Colonic mucosa (tissue), 4 donors: Measurements from ENCODE around the gene TPRKB. TPM values are rescaled to one million over a fixed set of nuclear protein-coding genes. Genes with fewer than 3 reads are reported as not detected.

Experiments used
- DNase-seq: peaks from one replicate; pipeline ENCODE4 v3.0.0-alpha.2; 2020
- H3K27ac ChIP-seq: fragments of 200-600 bp; one replicate; pipeline ENCODE4 v1.8.0; 2021
- H3K27me3 ChIP-seq: fragments of 200-600 bp; one replicate; pipeline ENCODE4 v1.8.0; 2021
- H3K36me3 ChIP-seq: fragments of 200-600 bp; one replicate; pipeline ENCODE4 v1.8.0; 2021
- H3K4me1 ChIP-seq: fragments of 200-600 bp; one replicate; pipeline ENCODE4 v1.8.0; 2021; ENCODE audit warnings: mild to moderate bottlenecking
- H3K4me3 ChIP-seq: fragments of 200-600 bp; one replicate; pipeline ENCODE4 v1.8.0; 2021
- H3K9ac ChIP-seq, 2 donors: one replicate each; pipeline ENCODE4 v1.7.0; 2013; ENCODE audit warnings: control low read depth in 2 of 2, low read depth in 2 of 2, low read length in 2 of 2
- H3K9me3 ChIP-seq: fragments of 200-600 bp; one replicate; pipeline ENCODE4 v1.8.0; 2021
- CTCF ChIP-seq: fragments of 200-600 bp; IDR thresholded peaks from one replicate; pipeline ENCODE4 v1.8.0; 2022; ENCODE audit warnings: antibody characterized with exemption, mild to moderate bottlenecking
- intact Hi-C: fragments of 100-400 bp; cut with DNase I; formaldehyde crosslinking; loops from one replicate; pipeline ENCODE4 v1.14.1; 2022
- total RNA-seq, 2 donors: library from RNA; stranded (reverse); fragmentation: NEBNext Ultra II Directional in 1 of 2; extraction: Animal tissue kit (Norgen Biotek cat#: 25700) in 1 of 2; gene quantifications; one replicate each; pipeline ENCODE4 v1.2.1, GENCODE V29; 2021
- donor health status: healthy.
- donor health status: DM: no; HTN: no; CAD: no.
- donor health status: DM: no; HTN: no; CAD: no.

The TPRKB gene
- total RNA-seq, 2 donors from 2014 or later: 28.2 to 37.5 TPM

- no peak overlapping the region for H3K27ac ChIP-seq
- intact Hi-C loops: no loop called here
- H3K36me3 ChIP-seq: no peaks in the 10 kb centered on the region
- no peaks in the 10 kb centered on the region for H3K9me3 ChIP-seq
- DNase-seq: no peak
- TF ChIP-seq CTCF: no peak
- no peak overlapping the region for H3K9ac ChIP-seq
- no peak overlapping the region for H3K4me3 ChIP-seq
- no peaks in the 10 kb centered on the region for H3K4me1 ChIP-seq
- no peaks in the 10 kb centered on the region for H3K27me3 ChIP-seq
Measured at GRCh38 chr2:73749314-73749713, 12.2 kb upstream of the TPRKB start.

- H3K9ac ChIP-seq: no peak overlapping the region
- intact Hi-C loops: no loop called here
- TF ChIP-seq CTCF: no peak
- DNase-seq: no peak
- H3K9me3 ChIP-seq: no peaks in the 10 kb centered on the region
- H3K27ac ChIP-seq: no peak overlapping the region
- H3K27me3 ChIP-seq: no peaks in the 10 kb centered on the region
- no peak overlapping the region for H3K4me3 ChIP-seq
- no peaks in the 10 kb centered on the region for H3K4me1 ChIP-seq
- no peaks in the 10 kb centered on the region for H3K36me3 ChIP-seq
Measured at GRCh38 chr2:73746877-73747208, 9.7 kb upstream of the TPRKB start.

- no peaks in the 10 kb centered on the region for H3K36me3 ChIP-seq
- no peak overlapping the region for H3K4me3 ChIP-seq
- no peak overlapping the region for H3K27ac ChIP-seq
- no peak for TF ChIP-seq CTCF
- no peaks in the 10 kb centered on the region for H3K27me3 ChIP-seq
- intact Hi-C loops: no loop called here
- no peak for DNase-seq
- no peak overlapping the region for H3K9ac ChIP-seq
- H3K4me1 ChIP-seq: no peaks in the 10 kb centered on the region
- no peaks in the 10 kb centered on the region for H3K9me3 ChIP-seq
Measured at GRCh38 chr2:73746015-73746876, 9.1 kb upstream of the TPRKB start.

- Histone ChIP-seq H3K9me3 (no peaks in the 10 kb centered on the region), H3K4me1 (no peaks in the 10 kb centered on the region), H3K36me3 (no peaks in the 10 kb centered on the region), H3K9ac (no peak overlapping the region), H3K27ac (no peak overlapping the region), H3K27me3 (no peaks in the 10 kb centered on the region), H3K4me3 (no peak overlapping the region)
- DNase-seq: no peak
- TF ChIP-seq CTCF: no peak
- intact Hi-C loops: no loop called here
Measured at GRCh38 chr2:73740767-73741166, 3.6 kb upstream of the TPRKB start.

GRCh38 chr2:73739101-73739500 is 2.0 kb upstream of the TPRKB start:
- no peak for TF ChIP-seq CTCF
- Histone ChIP-seq H3K27ac (no peak overlapping the region), H3K27me3 (no peaks in the 10 kb centered on the region), H3K36me3 (no peaks in the 10 kb centered on the region), H3K4me1 (no peaks in the 10 kb centered on the region), H3K9ac (no peak overlapping the region), H3K4me3 (no peak overlapping the region), H3K9me3 (no peaks in the 10 kb centered on the region)
- DNase-seq: no peak
- intact Hi-C loops: loop anchor here (10.0 kb wide), 1 partner anchor 54 kb away; no protein-coding TSS in a partner anchor
